ENCODE results near the gene FAM13B.
"Not testable (repeated sequence)": the region's sequence is repeated elsewhere in the genome, so short reads cannot be mapped to it uniquely, and the experiment has no call there.

The FAM13B gene

DNA sequence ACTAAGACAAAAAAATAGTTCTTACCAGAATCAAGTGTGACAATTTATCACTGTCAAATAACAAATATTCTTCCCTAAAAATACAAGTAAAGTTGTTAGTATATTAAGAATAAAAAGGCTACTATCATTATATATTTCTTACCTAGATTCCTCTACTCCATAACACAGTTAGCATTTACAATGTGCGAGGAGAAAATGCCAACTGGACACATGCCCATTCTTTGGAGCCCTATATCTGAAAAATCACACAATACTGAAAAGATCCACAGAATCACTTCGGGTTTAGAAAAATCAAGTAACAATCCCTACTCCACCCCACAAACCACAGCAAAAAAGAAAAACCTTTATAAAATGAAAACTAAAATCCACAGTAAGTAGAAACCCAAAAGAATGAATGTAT lies 72.7 kb downstream of the FAM13B start:
- H3K27ac Mint-ChIP-seq: no peak overlapping the region
- H3K9me3 Mint-ChIP-seq: no peaks in the 10 kb centered on the region
- no peaks in the 10 kb centered on the region for H3K27me3 Mint-ChIP-seq
- no peak overlapping the region for H3K4me3 Mint-ChIP-seq
- peaks cover 53% of the 10 kb centered on the region for H3K36me3 Mint-ChIP-seq (ENCODE audit: low read depth)
- no peaks in the 10 kb centered on the region for H3K4me1 Mint-ChIP-seq (ENCODE audit: low read depth)

GRCh38 chr5:137959488-137959887 lies 73.4 kb downstream of the FAM13B start:
- Mint-ChIP-seq H3K9me3 (no peaks in the 10 kb centered on the region), H3K27ac (no peak overlapping the region), H3K27me3 (no peaks in the 10 kb centered on the region), H3K4me3 (no peak overlapping the region), H3K4me1 (ENCODE audit: low read depth) (no peaks in the 10 kb centered on the region), H3K36me3 (ENCODE audit: low read depth) (peaks cover 49% of the 10 kb centered on the region)

GRCh38 chr5:137957948-137958347 lies 74.9 kb downstream of the FAM13B start:
- H3K9me3 Mint-ChIP-seq: no peaks in the 10 kb centered on the region
- no peak overlapping the region for H3K27ac Mint-ChIP-seq
- H3K36me3 Mint-ChIP-seq (ENCODE audit: low read depth): peaks cover 48% of the 10 kb centered on the region
- no peaks in the 10 kb centered on the region for H3K27me3 Mint-ChIP-seq
- no peaks in the 10 kb centered on the region for H3K4me1 Mint-ChIP-seq (ENCODE audit: low read depth)
- H3K4me3 Mint-ChIP-seq: no peak overlapping the region

- H3K36me3 Mint-ChIP-seq (ENCODE audit: low read depth): peaks cover 41% of the 10 kb centered on the region
- H3K27ac Mint-ChIP-seq: no peak overlapping the region
- no peaks in the 10 kb centered on the region for H3K4me1 Mint-ChIP-seq (ENCODE audit: low read depth)
- no peaks in the 10 kb centered on the region for H3K27me3 Mint-ChIP-seq
- no peaks in the 10 kb centered on the region for H3K9me3 Mint-ChIP-seq
- no peak overlapping the region for H3K4me3 Mint-ChIP-seq
Measured at GRCh38 chr5:137954131-137954879, 78.6 kb downstream of the FAM13B start.

DNA sequence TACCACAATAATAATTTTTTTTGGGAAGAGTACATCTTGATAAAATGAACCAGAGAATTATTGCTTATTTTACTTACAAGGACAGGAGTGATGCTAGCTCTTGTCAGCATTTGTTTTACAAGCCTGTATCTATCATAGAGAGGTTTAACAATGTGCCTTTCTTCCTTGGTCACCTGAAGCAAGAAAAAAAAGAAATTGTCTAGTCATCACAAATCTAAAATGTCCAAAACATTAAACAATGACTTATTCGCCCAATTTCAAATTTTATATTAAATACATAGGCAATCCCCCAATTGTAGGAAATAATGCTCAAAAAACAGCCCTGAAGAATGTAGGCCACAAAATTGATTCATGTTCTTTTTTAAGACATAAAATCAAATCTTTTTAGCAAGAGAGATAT lies 87.1 kb downstream of the FAM13B start:
- Mint-ChIP-seq H3K27me3 (no peaks in the 10 kb centered on the region), H3K4me3 (no peak overlapping the region), H3K9me3 (no peaks in the 10 kb centered on the region), H3K27ac (no peak overlapping the region), H3K4me1 (ENCODE audit: low read depth) (no peaks in the 10 kb centered on the region), H3K36me3 (ENCODE audit: low read depth) (peaks cover 87% of the 10 kb centered on the region)

DNA sequence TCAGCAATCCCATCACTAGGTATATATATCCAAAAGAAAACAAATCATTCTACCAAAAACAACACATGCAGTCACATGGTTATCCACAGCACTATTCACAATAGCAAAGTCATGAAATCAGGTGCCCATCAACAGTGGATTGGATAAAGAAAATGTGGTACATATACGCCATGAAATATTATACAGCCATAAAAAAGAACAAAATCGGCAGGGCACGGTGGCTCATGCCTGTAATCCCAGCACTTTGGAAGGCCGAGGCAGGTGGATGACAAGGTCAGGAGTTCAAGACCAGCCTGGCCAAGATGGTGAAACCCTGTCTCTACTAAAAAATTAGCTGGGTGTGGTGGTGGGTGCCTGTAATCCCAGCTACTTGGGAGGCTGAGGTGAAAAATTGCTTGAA lies 88.6 kb downstream of the FAM13B start:
- not testable (repeated sequence) for H3K27me3 Mint-ChIP-seq; H3K4me1 Mint-ChIP-seq (ENCODE audit: low read depth); H3K9me3 Mint-ChIP-seq; H3K4me3 Mint-ChIP-seq; H3K27ac Mint-ChIP-seq
- H3K36me3 Mint-ChIP-seq (ENCODE audit: low read depth): peaks cover 91% of the 10 kb centered on the region

GRCh38 chr5:137939331-137939730 lies 93.5 kb downstream of the FAM13B start:
- H3K4me3 Mint-ChIP-seq: peak overlapping the region; percentile 41
- H3K9me3 Mint-ChIP-seq: no peaks in the 10 kb centered on the region
- H3K27ac Mint-ChIP-seq: peak overlapping the region; percentile 89
- peaks cover 64% of the 10 kb centered on the region for H3K36me3 Mint-ChIP-seq (ENCODE audit: low read depth)
- H3K4me1 Mint-ChIP-seq (ENCODE audit: low read depth): peaks cover 39% of the 10 kb centered on the region
- no peaks in the 10 kb centered on the region for H3K27me3 Mint-ChIP-seq

GRCh38 chr5:137938751-137939143 lies 94.1 kb downstream of the FAM13B start:
- peak overlapping the region; percentile 41 for H3K4me3 Mint-ChIP-seq
- H3K27me3 Mint-ChIP-seq: no peaks in the 10 kb centered on the region
- H3K36me3 Mint-ChIP-seq (ENCODE audit: low read depth): peaks cover 58% of the 10 kb centered on the region
- H3K4me1 Mint-ChIP-seq (ENCODE audit: low read depth): peaks cover 39% of the 10 kb centered on the region
- no peaks in the 10 kb centered on the region for H3K9me3 Mint-ChIP-seq
- peak overlapping the region; percentile 89 for H3K27ac Mint-ChIP-seq

DNA sequence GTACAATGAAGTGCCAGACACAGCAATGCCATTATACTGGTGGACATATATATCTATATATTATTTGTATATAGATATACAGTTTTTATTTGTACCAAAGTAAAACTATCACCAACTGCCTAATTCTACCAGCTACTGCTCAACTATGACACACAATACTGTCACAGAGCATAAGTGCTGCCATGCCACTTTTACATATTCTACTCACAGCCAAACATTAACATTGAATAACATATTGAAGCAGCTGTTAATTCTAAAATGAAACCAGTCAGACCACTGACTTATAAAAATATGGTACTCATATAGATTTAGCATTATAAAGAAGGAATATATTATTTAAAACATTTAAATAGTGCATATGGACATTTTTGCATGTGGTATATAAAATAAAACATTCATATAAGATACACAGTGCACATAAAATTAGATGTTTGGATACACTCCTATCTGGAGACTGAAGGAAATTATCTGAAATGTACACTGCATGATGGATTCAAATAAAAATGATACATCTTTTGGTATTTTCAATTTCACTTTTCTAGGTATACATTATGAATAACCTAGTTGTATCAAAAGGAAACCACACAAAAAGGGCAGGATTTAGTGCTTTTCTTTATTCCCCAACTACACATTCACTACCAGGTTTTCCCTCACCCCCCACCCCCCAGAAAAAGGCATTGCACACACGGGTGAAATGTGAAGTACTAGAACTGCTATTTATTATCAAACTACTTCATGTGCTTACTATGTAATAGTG lies 94.7 kb downstream of the FAM13B start:
- H3K4me3 Mint-ChIP-seq: no peak overlapping the region
- no peaks in the 10 kb centered on the region for H3K9me3 Mint-ChIP-seq
- H3K36me3 Mint-ChIP-seq (ENCODE audit: low read depth): peaks cover 57% of the 10 kb centered on the region
- peak overlapping the region; percentile 89 for H3K27ac Mint-ChIP-seq
- H3K4me1 Mint-ChIP-seq (ENCODE audit: low read depth): peaks cover 39% of the 10 kb centered on the region
- H3K27me3 Mint-ChIP-seq: no peaks in the 10 kb centered on the region

- H3K4me1 Mint-ChIP-seq (ENCODE audit: low read depth): peaks cover 39% of the 10 kb centered on the region
- no peak overlapping the region for H3K4me3 Mint-ChIP-seq
- no peaks in the 10 kb centered on the region for H3K9me3 Mint-ChIP-seq
- peaks cover 34% of the 10 kb centered on the region for H3K36me3 Mint-ChIP-seq (ENCODE audit: low read depth)
- H3K27me3 Mint-ChIP-seq: no peaks in the 10 kb centered on the region
- H3K27ac Mint-ChIP-seq: peak overlapping the region; percentile 65
Measured at GRCh38 chr5:137935694-137936093, 97.2 kb downstream of the FAM13B start.

DNA sequence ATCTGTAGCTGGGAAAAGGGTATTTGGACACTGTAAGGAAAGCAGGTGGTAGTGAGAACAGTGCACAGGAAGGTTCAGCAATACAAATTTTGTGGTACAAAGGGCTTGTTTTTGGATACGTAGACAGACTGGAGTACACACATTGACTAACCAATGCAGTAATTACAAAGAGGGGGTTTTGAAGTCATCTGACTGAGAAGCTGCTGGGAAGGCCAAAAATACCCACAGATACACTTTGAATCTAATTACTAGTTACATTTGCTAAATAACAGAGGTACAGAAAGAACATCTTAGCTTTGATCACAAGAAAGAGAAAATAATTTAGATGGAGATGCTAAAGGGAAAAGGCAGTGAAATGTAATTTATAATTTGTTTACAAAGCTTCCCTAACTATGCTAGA lies 97.7 kb downstream of the FAM13B start:
- Mint-ChIP-seq H3K4me3 (no peak overlapping the region), H3K4me1 (ENCODE audit: low read depth) (peaks cover 39% of the 10 kb centered on the region), H3K27me3 (no peaks in the 10 kb centered on the region), H3K27ac (peak overlapping the region; percentile 65), H3K9me3 (no peaks in the 10 kb centered on the region), H3K36me3 (ENCODE audit: low read depth) (peaks cover 29% of the 10 kb centered on the region)

- H3K36me3 Mint-ChIP-seq (ENCODE audit: low read depth): peaks cover 13% of the 10 kb centered on the region
- H3K4me3 Mint-ChIP-seq: no peak overlapping the region
- H3K4me1 Mint-ChIP-seq (ENCODE audit: low read depth): peaks cover 28% of the 10 kb centered on the region
- H3K27ac Mint-ChIP-seq: no peak overlapping the region
- H3K27me3 Mint-ChIP-seq: no peaks in the 10 kb centered on the region
- no peaks in the 10 kb centered on the region for H3K9me3 Mint-ChIP-seq
Measured at GRCh38 chr5:137933491-137933911, 99.4 kb downstream of the FAM13B start.

- Mint-ChIP-seq H3K4me3 (no peak overlapping the region), H3K9me3 (no peaks in the 10 kb centered on the region), H3K4me1 (ENCODE audit: low read depth) (peaks cover 21% of the 10 kb centered on the region), H3K27me3 (no peaks in the 10 kb centered on the region), H3K27ac (no peak overlapping the region), H3K36me3 (ENCODE audit: low read depth) (peaks cover 12% of the 10 kb centered on the region)
Measured at GRCh38 chr5:137932800-137933199, 100.1 kb downstream of the FAM13B start.

DNA sequence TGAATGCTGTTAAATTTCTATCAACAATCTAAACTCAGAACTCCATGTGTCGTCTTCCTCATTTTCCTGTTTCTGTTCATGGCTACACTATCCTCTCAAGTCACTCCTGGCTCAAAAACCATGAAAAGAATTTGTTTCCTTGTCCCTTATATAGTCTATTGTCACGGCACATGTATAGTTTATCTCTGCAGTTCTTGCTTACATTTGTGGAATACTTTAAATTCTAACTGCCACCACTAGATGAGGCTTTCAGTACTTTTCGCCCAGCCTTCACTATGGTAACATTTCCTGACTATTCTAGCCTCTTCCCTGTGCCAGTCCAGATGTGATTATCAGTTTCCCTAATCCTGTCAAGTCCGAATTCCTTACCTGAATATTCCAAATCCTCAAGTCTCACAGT lies 109.0 kb downstream of the FAM13B start:
- Mint-ChIP-seq H3K27ac (no peak overlapping the region), H3K27me3 (no peaks in the 10 kb centered on the region), H3K9me3 (no peaks in the 10 kb centered on the region), H3K4me1 (ENCODE audit: low read depth) (no peaks in the 10 kb centered on the region), H3K36me3 (ENCODE audit: low read depth) (no peaks in the 10 kb centered on the region), H3K4me3 (no peak overlapping the region)

DNA sequence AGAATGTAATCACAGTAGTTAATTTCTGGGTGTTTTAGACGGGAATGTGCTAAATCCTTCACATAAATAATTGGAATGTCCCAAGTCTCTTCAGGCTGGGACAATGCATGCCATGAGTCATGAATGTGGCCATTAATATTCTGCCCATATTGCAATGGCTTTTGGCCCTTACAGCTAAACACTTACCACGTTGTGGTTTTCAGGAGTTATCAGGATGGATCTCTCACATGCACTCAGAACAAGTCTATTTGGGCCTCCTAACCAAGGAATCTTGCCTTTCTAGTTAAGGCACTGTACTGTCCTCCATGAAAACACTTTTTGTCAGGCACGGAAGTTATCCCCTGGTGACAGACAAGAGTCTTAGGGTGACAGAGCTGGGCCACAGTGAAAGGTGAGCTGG lies 110.9 kb downstream of the FAM13B start:
- H3K27ac Mint-ChIP-seq: no peak overlapping the region
- no peaks in the 10 kb centered on the region for H3K27me3 Mint-ChIP-seq
- no peak overlapping the region for H3K4me3 Mint-ChIP-seq
- peaks cover under 1% of the 10 kb centered on the region for H3K36me3 Mint-ChIP-seq (ENCODE audit: low read depth)
- peaks cover under 1% of the 10 kb centered on the region for H3K9me3 Mint-ChIP-seq
- no peaks in the 10 kb centered on the region for H3K4me1 Mint-ChIP-seq (ENCODE audit: low read depth)

All from stimulated activated naive CD8-positive, alpha-beta T cell treated with anti-CD3 and anti-CD28 coated beads, Interleukin-15, Interleukin-2, amounts not matched to agents 100 ng/mL and 50 ng/mL, for 24 hours (primary cell).